ENCODE measurements around the gene DHRS7B.

Gene DHRS7B

DNA sequence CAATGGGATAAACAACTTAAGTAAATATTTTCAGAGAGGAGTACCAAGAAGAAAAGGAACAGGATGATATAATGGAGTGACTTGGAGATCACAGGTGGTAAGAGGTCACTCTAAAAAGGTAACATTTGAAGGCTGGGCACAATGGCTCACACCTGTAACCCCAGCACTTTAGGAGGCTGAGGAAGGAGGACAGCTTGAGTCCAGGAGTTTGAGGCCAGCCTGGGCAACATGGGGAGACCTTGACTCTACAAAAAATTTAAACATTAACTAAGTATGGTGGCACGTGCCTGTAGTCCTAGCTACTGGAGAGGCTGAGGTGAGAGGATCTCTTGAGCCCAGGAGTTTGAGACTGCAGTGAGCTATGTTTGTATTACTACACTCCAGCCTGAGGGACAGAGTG is 90.6 kb downstream of the DHRS7B start:
- Histone ChIP-seq H2BK12ac (ENCODE audit: low read length) (no peak overlapping the region), H3K4ac (ENCODE audit: low read depth, low read length) (no peak overlapping the region), H3K79me2 (ENCODE audit: control insufficient read depth, insufficient read depth, low read length, poor library complexity) (peaks cover 16% of the 10 kb centered on the region), H4K91ac (ENCODE audit: low read depth, low read length) (no peak overlapping the region), H3K9ac (ENCODE audit: low read length) (no peak overlapping the region), H3K36me3 (ENCODE audit: control insufficient read depth in 1 of 2, insufficient read depth in 2 of 2, low read length in 2 of 2) (peaks cover 0 to 13% of the 10 kb centered on the region in 2 experiments), H2BK120ac (ENCODE audit: insufficient read depth, low read length, poor library complexity) (no peak overlapping the region), H4K12ac (ENCODE audit: low read depth, low read length) (no peak overlapping the region), H3K79me1 (ENCODE audit: low read length) (peaks cover 18% of the 10 kb centered on the region), H2AFZ (ENCODE audit: insufficient read depth, low read length, poor library complexity) (no peak overlapping the region), H4K8ac (ENCODE audit: low read depth, low read length) (no peak overlapping the region), H2BK5ac (ENCODE audit: low read depth, low read length, poor library complexity) (no peak overlapping the region), H3K23ac (ENCODE audit: low read length) (no peak overlapping the region), H3K27me3 (ENCODE audit: insufficient read depth, low read length) (no peaks in the 10 kb centered on the region), H3K9me3 (ENCODE audit: insufficient read depth, low read depth, low read length) (peaks cover under 1% of the 10 kb centered on the region), H3K4me3 (ENCODE audit: low read depth, low read length) (no peak overlapping the region), H3K27ac (ENCODE audit: low read depth, low read length) (no peak overlapping the region), H3K14ac (ENCODE audit: low read length) (no peak overlapping the region), H3K18ac (ENCODE audit: low read length) (no peak overlapping the region), H3K4me1 (ENCODE audit: control insufficient read depth in 1 of 2, insufficient read depth in 2 of 2, low read length in 2 of 2) (peaks cover 13 to 16% of the 10 kb centered on the region in 2 experiments), H2AK5ac (ENCODE audit: low read length) (no peak overlapping the region), H3K4me2 (ENCODE audit: low read length) (no peak overlapping the region)
- no peak for DNase-seq
- WGBS (ENCODE audit: extremely low coverage, insufficient coverage, insufficient read length), result no CpG with 5 or more reads among the region's 1 CpG

DNA sequence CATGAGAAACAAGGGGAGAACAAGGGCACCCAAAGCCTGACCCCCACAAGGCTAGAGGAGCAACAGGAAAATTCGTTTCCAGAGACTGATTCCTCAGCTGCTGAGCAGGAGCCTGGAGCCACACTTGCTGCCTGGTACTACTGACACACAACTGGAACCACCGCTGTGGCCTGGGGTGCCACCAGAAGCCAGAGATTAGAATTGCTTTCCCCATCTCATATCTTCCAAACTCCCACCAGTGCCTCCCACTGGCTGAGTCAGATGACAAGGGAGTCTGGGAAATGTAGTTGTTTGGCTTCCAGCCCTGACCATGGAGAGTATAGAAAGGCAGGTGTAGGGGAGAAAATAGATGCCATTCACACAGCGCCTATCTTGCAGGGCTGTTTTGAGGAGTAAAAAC is 91.3 kb downstream of the DHRS7B start:
- no peak for DNase-seq
- Histone ChIP-seq H2BK5ac (ENCODE audit: low read depth, low read length, poor library complexity) (no peak overlapping the region), H3K14ac (ENCODE audit: low read length) (no peak overlapping the region), H2BK12ac (ENCODE audit: low read length) (no peak overlapping the region), H3K9ac (ENCODE audit: low read length) (no peak overlapping the region), H3K4me3 (ENCODE audit: low read depth, low read length) (no peak overlapping the region), H2BK120ac (ENCODE audit: insufficient read depth, low read length, poor library complexity) (no peak overlapping the region), H4K91ac (ENCODE audit: low read depth, low read length) (no peak overlapping the region), H3K4me2 (ENCODE audit: low read length) (no peak overlapping the region), H4K12ac (ENCODE audit: low read depth, low read length) (no peak overlapping the region), H3K18ac (ENCODE audit: low read length) (no peak overlapping the region), H3K79me1 (ENCODE audit: low read length) (peaks cover 18% of the 10 kb centered on the region), H3K4me1 (ENCODE audit: control insufficient read depth in 1 of 2, insufficient read depth in 2 of 2, low read length in 2 of 2) (peaks cover 13 to 14% of the 10 kb centered on the region in 2 experiments), H4K8ac (ENCODE audit: low read depth, low read length) (no peak overlapping the region), H2AFZ (ENCODE audit: insufficient read depth, low read length, poor library complexity) (no peak overlapping the region), H3K79me2 (ENCODE audit: control insufficient read depth, insufficient read depth, low read length, poor library complexity) (peaks cover 12% of the 10 kb centered on the region), H2AK5ac (ENCODE audit: low read length) (no peak overlapping the region), H3K27ac (ENCODE audit: low read depth, low read length) (no peak overlapping the region), H3K27me3 (ENCODE audit: insufficient read depth, low read length) (no peaks in the 10 kb centered on the region), H3K4ac (ENCODE audit: low read depth, low read length) (no peak overlapping the region), H3K9me3 (ENCODE audit: insufficient read depth, low read depth, low read length) (peaks cover 4% of the 10 kb centered on the region), H3K23ac (ENCODE audit: low read length) (no peak overlapping the region), H3K36me3 (ENCODE audit: control insufficient read depth in 1 of 2, insufficient read depth in 2 of 2, low read length in 2 of 2) (peaks cover 0 to 17% of the 10 kb centered on the region in 2 experiments)
- no CpG with 5 or more reads among the region's 3 CpGs for WGBS (ENCODE audit: extremely low coverage, insufficient coverage, insufficient read length)

DNA sequence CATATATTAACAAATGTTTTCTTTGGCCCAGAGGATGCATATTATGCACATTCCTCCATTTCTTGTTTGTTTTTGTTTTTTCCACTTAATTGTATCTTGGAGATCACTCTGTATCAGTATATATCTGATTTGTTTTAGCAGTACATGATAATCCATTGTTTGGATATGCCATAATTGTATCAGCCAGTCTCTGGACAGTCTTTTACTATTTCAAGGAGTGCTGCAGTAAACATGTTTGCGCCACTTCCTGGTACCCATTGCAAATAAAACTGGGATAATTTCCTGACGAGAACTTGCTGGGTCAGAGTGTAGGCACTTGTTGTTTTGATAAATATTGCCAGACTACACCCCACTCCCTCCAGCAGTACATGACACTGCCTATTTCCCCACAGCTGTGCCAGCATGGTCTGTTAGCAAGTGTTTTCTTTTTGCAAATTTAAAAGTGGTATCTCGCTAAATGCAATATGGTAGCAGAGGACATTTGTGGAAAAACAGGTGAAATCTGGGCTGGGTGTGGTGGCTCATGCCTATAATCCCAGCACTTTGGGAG is 92.1 kb downstream of the DHRS7B start:
- Histone ChIP-seq H4K8ac (ENCODE audit: low read depth, low read length) (no peak overlapping the region), H3K23ac (ENCODE audit: low read length) (no peak overlapping the region), H3K79me1 (ENCODE audit: low read length) (peaks cover 12% of the 10 kb centered on the region), H3K9me3 (ENCODE audit: insufficient read depth, low read depth, low read length) (peaks cover 4% of the 10 kb centered on the region), H4K12ac (ENCODE audit: low read depth, low read length) (no peak overlapping the region), H3K4me1 (ENCODE audit: control insufficient read depth in 1 of 2, insufficient read depth in 2 of 2, low read length in 2 of 2) (peaks cover 14 to 17% of the 10 kb centered on the region in 2 experiments), H3K18ac (ENCODE audit: low read length) (no peak overlapping the region), H2BK5ac (ENCODE audit: low read depth, low read length, poor library complexity) (no peak overlapping the region), H2BK12ac (ENCODE audit: low read length) (no peak overlapping the region), H3K27me3 (ENCODE audit: insufficient read depth, low read length) (no peaks in the 10 kb centered on the region), H4K91ac (ENCODE audit: low read depth, low read length) (no peak overlapping the region), H3K27ac (ENCODE audit: low read depth, low read length) (no peak overlapping the region), H2AK5ac (ENCODE audit: low read length) (no peak overlapping the region), H2AFZ (ENCODE audit: insufficient read depth, low read length, poor library complexity) (no peak overlapping the region), H3K79me2 (ENCODE audit: control insufficient read depth, insufficient read depth, low read length, poor library complexity) (peaks cover 4% of the 10 kb centered on the region), H3K4me3 (ENCODE audit: low read depth, low read length) (no peak overlapping the region), H3K4me2 (ENCODE audit: low read length) (no peak overlapping the region), H3K36me3 (ENCODE audit: control insufficient read depth in 1 of 2, insufficient read depth in 2 of 2, low read length in 2 of 2) (peaks cover 0 to 17% of the 10 kb centered on the region in 2 experiments), H3K9ac (ENCODE audit: low read length) (no peak overlapping the region), H2BK120ac (ENCODE audit: insufficient read depth, low read length, poor library complexity) (no peak overlapping the region), H3K14ac (ENCODE audit: low read length) (no peak overlapping the region), H3K4ac (ENCODE audit: low read depth, low read length) (no peak overlapping the region)
- DNase-seq, result no peak
- no CpG with 5 or more reads among the region's 3 CpGs for WGBS (ENCODE audit: extremely low coverage, insufficient coverage, insufficient read length)

DNA sequence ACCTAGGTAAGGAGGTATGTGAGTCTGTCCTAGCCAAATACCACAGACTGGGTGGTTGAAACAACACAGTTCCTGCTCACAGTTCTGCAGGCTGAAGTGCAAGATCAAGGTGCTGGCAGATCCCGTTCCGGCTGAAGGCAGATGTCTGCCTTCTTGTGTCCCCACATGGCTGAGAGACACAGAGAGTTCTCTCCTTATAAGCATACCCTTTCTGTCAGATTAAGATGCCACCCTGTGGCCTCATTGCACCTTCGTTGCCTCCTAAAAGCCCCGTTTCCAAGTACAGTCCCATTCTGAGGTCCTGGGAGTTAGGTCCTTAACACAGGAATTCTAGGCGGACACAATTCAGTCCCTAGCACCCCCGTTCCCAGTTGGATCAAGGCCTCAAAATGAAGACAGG is 96.3 kb downstream of the DHRS7B start:
- no peak overlapping the region for H3K14ac ChIP-seq (ENCODE audit: low read length)
- H3K27me3 ChIP-seq (ENCODE audit: insufficient read depth, low read length), result no peaks in the 10 kb centered on the region
- H2BK12ac ChIP-seq (ENCODE audit: low read length), result no peak overlapping the region
- no peak overlapping the region for H3K9ac ChIP-seq (ENCODE audit: low read length)
- no peak overlapping the region for H4K8ac ChIP-seq (ENCODE audit: low read depth, low read length)
- H4K12ac ChIP-seq (ENCODE audit: low read depth, low read length), result no peak overlapping the region
- peaks cover 0 to 17% of the 10 kb centered on the region in 2 experiments for H3K36me3 ChIP-seq (ENCODE audit: control insufficient read depth in 1 of 2, insufficient read depth in 2 of 2, low read length in 2 of 2)
- no peaks in the 10 kb centered on the region for H3K79me2 ChIP-seq (ENCODE audit: control insufficient read depth, insufficient read depth, low read length, poor library complexity)
- no peak overlapping the region for H2BK120ac ChIP-seq (ENCODE audit: insufficient read depth, low read length, poor library complexity)
- H4K91ac ChIP-seq (ENCODE audit: low read depth, low read length), result no peak overlapping the region
- no peak overlapping the region for H2BK5ac ChIP-seq (ENCODE audit: low read depth, low read length, poor library complexity)
- WGBS (ENCODE audit: extremely low coverage, insufficient coverage, insufficient read length), result no CpG with 5 or more reads among the region's 6 CpGs
- peaks cover 5 to 10% of the 10 kb centered on the region in 2 experiments for H3K4me1 ChIP-seq (ENCODE audit: control insufficient read depth in 1 of 2, insufficient read depth in 2 of 2, low read length in 2 of 2)
- H3K27ac ChIP-seq (ENCODE audit: low read depth, low read length), result no peak overlapping the region
- H3K4ac ChIP-seq (ENCODE audit: low read depth, low read length), result no peak overlapping the region
- H3K79me1 ChIP-seq (ENCODE audit: low read length), result peaks cover 2% of the 10 kb centered on the region
- no peak for DNase-seq
- H3K4me3 ChIP-seq (ENCODE audit: low read depth, low read length), result no peak overlapping the region
- no peak overlapping the region for H2AFZ ChIP-seq (ENCODE audit: insufficient read depth, low read length, poor library complexity)
- H2AK5ac ChIP-seq (ENCODE audit: low read length), result no peak overlapping the region
- H3K4me2 ChIP-seq (ENCODE audit: low read length), result no peak overlapping the region
- no peak overlapping the region for H3K23ac ChIP-seq (ENCODE audit: low read length)
- no peak overlapping the region for H3K18ac ChIP-seq (ENCODE audit: low read length)
- peaks cover 4% of the 10 kb centered on the region for H3K9me3 ChIP-seq (ENCODE audit: insufficient read depth, low read depth, low read length)
